Body of pancreas (tissue), 4 donors: Measurements from ENCODE around the gene DNAAF8.
"Not testable (repeated sequence)": the region's sequence is repeated elsewhere in the genome, so short reads cannot be mapped to it uniquely, and the experiment has no call there.

Experiments
- CTCF ChIP-seq, 7 experiments: fragments of 450-650 bp in 4 of 7; fragments of 200-600 bp in 3 of 7; sonication (generic) in 3 of 7; IDR thresholded peaks; one replicate each; pipeline ENCODE4 v1.5.1; 2016 to 2019; ENCODE audit warnings: antibody characterized with exemption in 7 of 7
- POLR2A ChIP-seq, 3 donors: fragments of 450-650 bp; IDR thresholded peaks; one replicate each; pipeline ENCODE4 v1.6.1; 2016; ENCODE audit warnings: antibody characterized with exemption in 3 of 3, mild to moderate bottlenecking in 2 of 3

DNA sequence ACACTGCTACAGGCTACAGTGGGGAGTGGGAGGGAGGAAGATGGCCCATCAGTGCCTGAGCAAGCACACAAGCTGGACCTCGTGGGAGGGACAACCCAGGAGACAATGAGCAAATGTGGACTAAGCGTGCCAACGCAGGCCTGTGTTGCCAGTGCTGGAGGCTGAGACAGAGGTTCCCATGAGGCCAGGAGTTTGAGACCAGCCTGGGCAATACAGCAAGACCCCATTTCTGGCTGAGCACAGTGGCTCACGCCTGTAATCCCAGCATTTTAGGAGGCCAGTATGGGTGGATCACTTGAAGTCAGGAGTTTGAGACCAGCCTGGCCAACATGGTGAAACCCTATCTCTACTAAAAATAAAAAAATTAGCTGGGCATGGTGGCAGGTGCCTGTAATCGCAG is 4.0 kb downstream of the DNAAF8 start:
- not testable (repeated sequence) for TF ChIP-seq CTCF, POLR2A (IDR thresholded peaks at IDR 0.05)
